HG02798 (cell line): ENCODE measurements around the gene SLFNL1.

ENCODE experiments used
- ATAC-seq: cut with Tn5 transposase; IDR thresholded peaks from one replicate; pipeline ENCODE4 v1.9.1; 2021; ENCODE audit warnings: mild to moderate bottlenecking; ENCODE audit not compliant: unreplicated experiment, poor library complexity

SLFNL1 gene

DNA sequence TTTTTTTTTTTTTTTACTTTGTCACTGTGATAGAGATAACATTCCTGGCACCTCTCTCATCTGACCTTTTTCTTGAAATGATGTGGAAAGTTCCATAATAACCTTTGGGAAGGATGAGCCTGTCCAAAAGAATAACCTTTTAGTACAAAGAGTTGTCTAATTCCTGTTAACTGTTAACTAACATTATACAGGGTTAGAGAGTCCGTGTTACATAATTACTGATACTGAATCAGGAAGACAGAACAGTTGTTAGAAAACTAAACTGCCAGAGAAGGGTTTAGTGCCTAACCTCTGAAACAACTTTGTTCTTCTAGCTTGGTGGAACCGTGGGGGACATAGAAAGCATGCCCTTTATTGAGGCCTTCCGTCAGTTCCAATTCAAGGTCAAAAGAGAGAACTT lies 33.2 kb downstream of the SLFNL1 start:
- no peak for ATAC-seq

DNA sequence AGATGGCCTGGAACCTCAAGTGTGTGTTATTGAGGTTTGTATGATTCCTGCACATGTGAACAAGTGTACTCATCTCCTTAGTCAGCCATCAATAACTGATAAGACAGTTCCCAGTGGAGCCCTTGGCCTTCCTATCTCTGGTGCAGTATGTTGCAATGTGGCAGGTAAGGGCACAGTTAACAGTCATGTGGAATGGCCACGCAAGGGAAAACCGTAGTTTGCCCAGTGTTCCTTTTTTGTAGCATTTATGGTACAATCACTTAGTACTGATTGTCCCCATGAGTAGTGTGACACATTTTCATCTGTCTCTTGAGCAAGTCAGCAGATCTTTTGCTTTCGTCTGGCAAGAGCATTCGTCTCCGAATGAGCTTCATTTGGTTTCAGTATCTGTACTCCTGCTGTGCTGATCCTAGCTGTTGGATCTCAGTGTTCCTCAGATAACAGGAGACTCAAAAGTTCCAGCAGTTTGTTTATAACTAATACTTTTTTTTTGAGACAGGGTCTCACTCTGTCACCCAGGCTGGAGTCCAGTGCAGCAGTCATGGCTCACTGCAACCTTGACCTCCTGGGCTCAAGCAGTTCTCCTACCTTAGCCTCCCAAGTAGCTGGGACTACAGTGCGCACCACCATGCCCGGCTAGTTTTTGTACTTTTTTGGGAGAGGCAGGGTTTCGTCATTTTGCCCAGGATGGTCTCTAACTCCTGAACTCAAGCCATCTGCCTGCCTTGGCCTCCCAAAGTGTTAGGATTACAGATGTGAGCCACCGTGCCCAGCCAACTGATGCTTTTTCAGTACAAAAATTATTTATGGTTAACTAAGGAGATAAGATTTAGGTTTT lies 33.9 kb downstream of the SLFNL1 start:
- no peak for ATAC-seq

- no peak for ATAC-seq
Measured at GRCh38 chr1:40986956-40987355, 34.6 kb downstream of the SLFNL1 start.

GRCh38 chr1:40986328-40986783 lies 35.2 kb downstream of the SLFNL1 start:
- ATAC-seq, result no peak

GRCh38 chr1:40985875-40986274 lies 35.6 kb downstream of the SLFNL1 start:
- no peak for ATAC-seq

- no peak for ATAC-seq
Measured at GRCh38 chr1:40985161-40985560, 36.4 kb downstream of the SLFNL1 start.

- ATAC-seq, result no peak
Measured at GRCh38 chr1:40984531-40984930, 37.0 kb downstream of the SLFNL1 start.

DNA sequence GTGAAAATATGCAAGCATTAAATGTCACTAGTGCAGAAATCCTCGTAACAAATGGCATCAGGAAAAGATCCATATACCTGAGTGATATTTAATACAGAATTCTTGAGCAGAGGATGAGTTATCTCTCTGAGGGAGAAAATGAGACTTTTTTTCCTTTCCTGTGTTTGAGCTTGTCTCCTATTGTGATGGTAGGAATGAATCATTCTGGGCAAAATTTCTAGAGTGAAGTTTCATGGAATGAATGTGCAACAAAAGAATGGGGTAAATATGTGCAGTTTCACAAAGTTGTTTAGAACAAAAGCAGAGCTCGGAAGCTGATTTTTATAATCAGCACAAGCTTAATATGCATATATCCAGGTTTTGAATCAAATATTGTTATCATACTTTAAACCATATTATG lies 37.5 kb downstream of the SLFNL1 start:
- ATAC-seq, result no peak

- ATAC-seq, result no peak
Measured at GRCh38 chr1:40983286-40983685, 38.2 kb downstream of the SLFNL1 start.

DNA sequence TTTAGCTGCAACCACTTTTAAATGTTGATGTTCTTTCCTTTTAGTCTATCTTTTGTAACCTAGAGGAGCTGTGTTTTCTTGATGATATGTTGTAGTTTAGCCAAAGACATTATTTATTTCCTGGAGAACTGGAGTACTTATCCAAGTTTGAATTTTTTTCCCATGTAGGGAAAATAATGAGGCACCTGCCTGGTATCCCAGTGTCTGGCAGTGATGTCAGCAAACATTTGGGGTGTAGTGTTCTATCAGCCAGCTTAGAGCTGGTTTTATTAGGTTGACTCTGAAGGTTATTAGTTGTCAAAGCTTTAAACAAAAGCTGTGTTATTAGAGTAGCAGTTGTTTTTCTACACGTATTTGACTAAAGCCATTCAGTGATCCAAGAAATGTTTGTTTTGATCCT lies 38.8 kb downstream of the SLFNL1 start:
- ATAC-seq, result no peak

- ATAC-seq, result no peak
Measured at GRCh38 chr1:40981691-40982448, 39.7 kb downstream of the SLFNL1 start.

DNA sequence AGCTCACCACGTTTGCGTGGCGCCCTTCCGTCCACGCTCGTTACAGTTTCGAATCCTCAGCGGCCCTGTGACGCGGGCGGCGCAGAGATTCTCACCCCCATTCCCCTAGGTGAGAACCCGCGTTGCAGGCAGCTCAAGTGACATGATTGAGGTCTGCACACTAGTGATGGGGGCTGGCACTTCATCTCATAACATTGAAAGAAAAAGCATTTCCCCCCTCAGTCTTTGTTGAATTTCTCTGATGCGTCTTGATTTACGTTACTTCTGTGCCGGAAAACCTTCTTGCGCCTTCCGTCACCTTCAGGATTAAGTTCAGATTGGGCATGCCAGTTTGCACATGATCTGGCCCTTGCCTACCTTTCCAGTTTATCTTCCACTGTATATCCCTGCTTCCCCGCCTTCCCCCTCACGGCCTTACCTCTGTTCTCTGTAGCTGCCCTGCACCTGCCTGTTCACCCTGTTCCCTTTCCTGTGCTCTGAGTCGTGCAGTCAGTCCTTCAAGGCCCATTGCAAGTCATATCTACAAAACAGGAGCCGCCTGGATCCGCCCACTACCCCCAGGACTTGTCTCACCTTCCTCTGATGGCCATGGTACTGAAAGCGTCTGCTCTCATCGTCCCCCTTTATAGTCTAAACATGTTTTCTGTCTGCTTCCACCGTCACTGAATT lies 40.9 kb downstream of the SLFNL1 start:
- no peak for ATAC-seq

GRCh38 chr1:40980068-40980452 lies 41.5 kb downstream of the SLFNL1 start:
- peak; percentile 16 for ATAC-seq

DNA sequence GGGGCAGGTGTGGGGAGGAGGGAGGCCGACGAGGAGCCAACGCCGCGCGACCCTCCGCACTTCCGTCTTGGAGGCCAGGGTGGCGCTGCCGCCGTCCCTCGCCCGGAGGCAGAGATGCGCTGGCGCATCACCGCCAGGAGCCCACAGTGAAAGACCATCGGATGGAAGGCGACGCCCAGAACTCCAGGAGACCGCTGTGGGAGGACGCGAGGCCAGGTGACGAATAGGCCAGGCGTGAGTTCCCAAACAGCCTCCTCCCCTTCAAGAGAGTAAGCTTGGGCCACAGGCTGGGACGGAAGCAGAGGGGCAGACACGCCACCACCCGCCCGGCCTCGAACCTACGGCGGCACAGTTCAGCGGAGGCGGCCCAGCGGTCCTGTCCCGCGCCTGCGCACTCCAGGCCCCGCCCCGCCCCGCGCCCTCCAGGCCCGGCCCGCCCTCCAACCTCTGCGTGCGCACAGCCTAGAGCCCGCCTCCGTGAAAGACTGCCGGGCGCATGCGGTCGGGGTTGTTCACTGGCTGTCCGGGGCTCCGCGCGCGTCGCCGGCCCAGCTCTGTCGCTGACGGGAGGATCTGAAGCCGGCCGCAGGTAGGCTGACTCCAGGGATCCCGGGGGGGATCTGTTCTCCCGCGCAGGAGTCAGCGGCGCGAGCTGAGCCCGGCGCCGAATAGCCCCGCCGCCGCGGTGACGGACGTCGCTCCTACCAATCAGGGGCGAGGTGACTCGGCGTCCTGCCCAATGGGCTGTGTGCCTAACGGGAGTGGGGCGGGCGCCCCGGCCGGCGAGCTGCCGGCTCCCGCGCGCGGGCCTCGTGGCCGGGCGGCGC lies 42.1 kb downstream of the SLFNL1 start, which contains the start of gene CTPS1:
TSS of gene CTPS1 (plus strand) at position 456 of the 827 bp plus-strand sequence. CDS start 3,595 bp downstream, outside the sequence.
- peak; percentile 94 for ATAC-seq

DNA sequence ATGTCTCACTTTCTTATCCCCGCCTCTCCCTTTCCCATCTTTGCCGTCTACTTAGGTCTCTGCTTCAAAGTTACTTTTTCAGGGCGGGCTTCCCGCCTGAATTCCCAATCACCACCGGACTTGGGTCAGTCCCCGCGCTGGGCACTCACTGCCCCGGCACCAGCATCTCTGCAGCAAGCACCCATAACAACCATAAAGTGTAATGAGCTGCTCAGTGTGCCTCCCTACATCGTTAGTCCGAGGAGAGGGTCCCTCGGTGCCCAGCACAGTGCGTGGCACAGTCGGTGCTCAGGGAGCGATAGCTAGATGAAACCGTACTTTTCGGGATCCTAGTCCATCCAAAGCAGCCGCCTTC lies 42.7 kb downstream of the SLFNL1 start:
- ATAC-seq, result no peak

GRCh38 chr1:40977716-40978115 lies 43.8 kb downstream of the SLFNL1 start:
- no peak for ATAC-seq

DNA sequence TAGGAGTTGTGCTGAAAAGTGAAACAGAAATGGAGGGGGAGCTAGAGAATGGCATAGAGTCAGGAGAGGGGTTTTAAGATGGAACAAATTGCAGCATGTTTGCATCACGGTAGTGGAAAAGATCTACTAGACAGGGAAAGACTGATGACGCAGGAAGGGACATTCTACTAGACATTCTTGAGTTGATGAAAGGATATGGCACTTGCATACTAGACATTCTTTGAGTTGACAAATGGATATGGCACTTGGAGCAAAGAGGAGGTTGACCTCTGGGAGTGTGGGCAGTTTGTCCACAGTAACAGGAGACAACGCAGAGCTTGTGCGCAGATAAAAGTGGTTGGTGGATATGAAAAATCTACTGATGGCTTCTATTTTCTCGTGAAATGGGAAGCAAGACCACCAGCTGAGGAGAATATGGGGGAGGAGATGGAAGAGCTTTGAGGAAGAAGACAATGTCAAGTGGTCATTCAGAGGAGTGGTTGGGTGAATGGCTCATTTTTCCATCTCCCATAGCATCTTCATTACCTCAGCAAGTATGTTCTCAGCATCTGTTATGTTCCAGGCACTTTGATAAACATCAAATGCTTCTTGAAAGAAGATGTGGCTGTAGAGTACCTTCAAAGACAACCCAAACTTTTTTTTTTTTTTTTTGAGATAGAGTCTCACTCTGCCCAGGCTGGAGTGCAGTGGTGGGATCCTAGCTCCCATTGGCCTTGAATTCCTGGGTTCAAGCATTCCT lies 44.4 kb downstream of the SLFNL1 start:
- no peak for ATAC-seq

DNA sequence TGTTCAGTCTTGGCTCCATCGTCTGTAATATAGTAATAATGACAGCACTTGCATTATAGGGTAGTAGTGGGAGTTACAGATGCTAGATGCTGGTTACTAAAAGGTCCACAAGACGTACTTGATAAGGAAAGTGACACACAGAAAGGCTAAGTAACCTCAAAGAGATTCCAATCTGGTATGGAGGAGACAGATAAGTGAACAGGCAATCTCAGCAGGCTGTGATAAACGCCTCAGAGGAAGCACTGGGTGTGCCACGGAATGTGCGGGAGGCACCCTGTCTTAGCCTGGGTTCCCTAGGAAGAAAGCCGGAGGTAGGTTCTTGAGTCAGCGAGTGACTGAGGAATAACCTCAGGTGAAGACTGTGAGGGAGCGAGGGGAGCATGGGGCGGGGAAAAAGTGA lies 46.6 kb downstream of the SLFNL1 start:
- no peak for ATAC-seq

DNA sequence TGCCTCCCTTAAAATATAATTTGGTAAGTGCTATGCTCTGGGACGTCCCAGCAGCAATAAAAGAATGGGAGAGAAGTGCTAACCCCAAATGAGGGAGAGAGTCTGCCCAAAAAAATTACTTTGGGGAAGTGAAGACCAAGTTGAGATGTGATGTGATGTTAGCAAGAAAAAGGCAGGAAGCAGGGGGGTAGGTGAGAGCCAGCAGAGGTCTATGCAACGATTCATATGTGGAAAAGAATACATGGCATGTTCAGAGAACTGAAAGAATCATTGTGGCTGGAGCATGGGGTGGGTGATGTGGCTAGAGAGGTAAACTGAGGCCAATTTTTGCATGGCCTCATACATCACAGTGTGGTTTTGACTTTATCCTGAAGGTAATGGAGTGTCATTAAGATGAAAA lies 47.6 kb downstream of the SLFNL1 start:
- ATAC-seq, result no peak
